Measurements from ENCODE around the gene UBASH3B. TPM values are rescaled to one million over a fixed set of nuclear protein-coding genes. Genes with fewer than 3 reads are reported as not detected.

The UBASH3B gene
- total RNA-seq, 2 donors from 2014 or later: 7.0 to 10.6 TPM

DNA sequence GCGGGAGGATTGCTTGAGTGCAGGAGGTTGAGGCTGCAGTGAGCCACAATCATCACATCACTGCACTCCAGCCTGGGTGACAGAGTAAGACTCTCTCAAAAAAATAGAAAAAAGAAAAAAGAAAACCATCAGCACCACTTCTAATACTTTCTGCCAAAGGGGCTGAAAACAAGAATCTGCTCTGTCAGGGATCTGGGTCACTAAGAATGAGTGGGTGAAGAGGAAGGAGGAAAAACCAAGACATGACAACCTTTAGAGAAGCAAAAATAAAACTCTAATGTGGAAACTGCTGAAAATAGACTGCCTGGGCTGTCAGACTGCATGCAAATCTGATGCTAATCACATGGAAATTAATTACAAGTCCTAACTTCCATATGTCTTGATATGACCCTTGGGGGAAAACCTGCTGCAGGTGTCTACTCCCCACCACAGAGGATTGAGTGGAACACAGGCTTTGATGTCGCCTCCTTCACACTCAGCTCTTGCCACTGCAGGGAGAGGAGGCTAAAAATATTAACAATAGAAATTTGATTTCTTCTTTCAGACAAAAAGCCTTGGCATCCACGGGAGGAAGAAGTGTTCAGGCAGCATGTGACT is 120.3 kb downstream of the UBASH3B start:
- H3K27ac Mint-ChIP-seq: no peak overlapping the region

DNA sequence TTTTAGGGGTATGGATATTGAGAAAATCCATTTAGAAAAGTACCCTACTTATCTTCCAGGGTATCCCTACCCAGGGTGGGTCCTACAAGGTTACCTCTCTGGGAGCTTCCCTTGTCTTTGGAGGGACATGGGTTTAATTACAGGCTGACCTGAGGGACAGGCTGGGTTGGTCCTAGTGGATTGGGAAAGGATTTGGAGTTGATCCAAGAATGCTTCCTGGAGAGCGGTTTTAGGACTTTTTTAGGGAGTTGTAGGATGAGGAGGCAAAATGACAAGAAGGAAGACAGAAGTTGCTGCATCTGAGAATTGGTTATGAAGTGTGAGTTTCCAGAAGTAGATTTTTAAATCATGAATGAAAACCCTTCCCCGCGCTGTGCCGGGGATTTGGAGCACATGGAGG is 121.0 kb downstream of the UBASH3B start:
- Mint-ChIP-seq H3K4me1 (peaks cover 13% of the 10 kb centered on the region), H3K4me3 (no peak overlapping the region), H3K27ac (no peak overlapping the region), H3K27me3 (no peaks in the 10 kb centered on the region), H3K9me3 (no peaks in the 10 kb centered on the region), H3K36me3 (ENCODE audit: low read depth) (peaks cover 37% of the 10 kb centered on the region)
- ATAC-seq (replicated peaks): no peak

More for the DNA sequence above, 120.3 kb downstream of the UBASH3B start:
- Mint-ChIP-seq H3K27me3 (no peaks in the 10 kb centered on the region), H3K4me1 (peaks cover 13% of the 10 kb centered on the region), H3K9me3 (no peaks in the 10 kb centered on the region), H3K4me3 (no peak overlapping the region), H3K36me3 (ENCODE audit: low read depth) (peaks cover 32% of the 10 kb centered on the region)
- peak; percentile 67 for ATAC-seq (replicated peaks)

DNA sequence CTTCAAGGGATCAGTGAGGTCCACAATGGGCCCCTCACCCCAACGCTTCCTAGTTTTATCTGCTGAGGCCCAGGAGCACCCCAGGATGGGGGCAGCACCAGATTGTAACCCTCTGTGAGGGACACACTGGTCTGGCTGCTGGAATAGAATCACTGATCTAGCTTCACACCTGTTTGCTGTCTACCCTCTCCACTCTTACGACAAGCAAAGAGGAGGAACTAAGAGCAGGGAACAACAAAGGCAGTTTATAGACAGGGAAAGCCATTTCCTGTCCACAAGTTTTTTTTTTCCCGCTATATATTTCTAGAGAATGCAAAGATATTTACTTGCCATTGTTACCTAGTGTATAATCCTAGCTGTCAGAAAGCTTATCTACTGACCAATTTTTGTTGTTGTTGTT is 121.8 kb downstream of the UBASH3B start:
- H3K9me3 Mint-ChIP-seq: no peaks in the 10 kb centered on the region
- ATAC-seq (replicated peaks): no peak
- no peak overlapping the region for H3K27ac Mint-ChIP-seq
- H3K36me3 Mint-ChIP-seq (ENCODE audit: low read depth): peaks cover 41% of the 10 kb centered on the region
- H3K27me3 Mint-ChIP-seq: no peaks in the 10 kb centered on the region
- H3K4me3 Mint-ChIP-seq: no peak overlapping the region
- peaks cover 13% of the 10 kb centered on the region for H3K4me1 Mint-ChIP-seq

DNA sequence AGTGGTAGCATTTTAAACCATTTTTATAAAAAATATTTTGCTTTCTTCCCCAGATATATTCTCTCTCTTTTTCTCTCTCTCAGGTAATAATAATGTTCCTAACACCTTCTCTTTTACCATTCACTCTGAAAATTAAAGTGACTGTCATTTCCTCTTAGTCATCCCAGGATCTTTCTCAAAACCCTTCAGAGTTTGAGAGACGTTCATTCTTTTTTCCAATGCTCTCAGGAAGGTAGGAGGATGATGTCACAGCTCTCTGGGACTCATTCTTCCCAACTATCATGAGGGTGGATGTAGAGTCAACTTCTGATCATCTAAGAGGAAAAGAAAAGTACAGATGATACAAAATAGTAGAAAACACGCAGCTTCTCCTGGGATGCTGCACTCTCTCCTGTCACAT is 122.6 kb downstream of the UBASH3B start:
- H3K9me3 Mint-ChIP-seq: no peaks in the 10 kb centered on the region
- H3K36me3 Mint-ChIP-seq (ENCODE audit: low read depth): peaks cover 49% of the 10 kb centered on the region
- peak overlapping the region; percentile 9 for H3K27ac Mint-ChIP-seq
- no peaks in the 10 kb centered on the region for H3K27me3 Mint-ChIP-seq
- H3K4me3 Mint-ChIP-seq: peak overlapping the region; percentile 5
- peaks cover 13% of the 10 kb centered on the region for H3K4me1 Mint-ChIP-seq
- peak; percentile 78 for ATAC-seq (replicated peaks)

DNA sequence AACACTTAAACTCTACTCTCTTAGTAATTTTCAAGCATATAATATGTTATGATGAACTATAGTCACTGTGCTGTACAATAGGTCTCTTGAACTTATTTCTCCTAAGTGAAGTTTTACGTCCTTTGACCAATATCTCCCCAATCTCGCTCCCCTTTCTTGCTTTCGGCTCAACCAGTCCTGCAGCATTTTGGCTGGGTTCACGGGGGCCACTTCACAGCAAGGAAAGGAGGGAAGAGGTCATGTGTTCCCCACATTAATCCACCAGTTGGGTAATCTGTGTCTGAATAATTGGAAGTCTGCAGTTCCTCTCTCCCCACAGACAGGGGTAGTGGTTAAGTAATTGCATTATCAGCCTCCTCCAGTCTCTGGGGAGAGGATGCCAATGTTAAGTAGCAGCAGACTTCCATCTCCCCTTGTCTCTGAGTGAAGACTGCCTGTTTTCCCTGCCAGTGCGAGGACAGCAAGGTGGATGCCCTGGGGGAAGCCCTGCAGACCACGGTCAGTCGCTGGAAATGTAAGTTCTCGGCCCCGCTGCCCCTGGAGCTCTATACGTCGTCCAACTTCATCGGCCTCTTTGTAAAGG is 123.6 kb downstream of the UBASH3B start:
- H3K9me3 Mint-ChIP-seq: no peaks in the 10 kb centered on the region
- H3K27me3 Mint-ChIP-seq: no peaks in the 10 kb centered on the region
- H3K4me1 Mint-ChIP-seq: peaks cover 13% of the 10 kb centered on the region
- peaks cover 59% of the 10 kb centered on the region for H3K36me3 Mint-ChIP-seq (ENCODE audit: low read depth)
- H3K4me3 Mint-ChIP-seq: no peak overlapping the region
- no peak overlapping the region for H3K27ac Mint-ChIP-seq
- ATAC-seq (replicated peaks): no peak

DNA sequence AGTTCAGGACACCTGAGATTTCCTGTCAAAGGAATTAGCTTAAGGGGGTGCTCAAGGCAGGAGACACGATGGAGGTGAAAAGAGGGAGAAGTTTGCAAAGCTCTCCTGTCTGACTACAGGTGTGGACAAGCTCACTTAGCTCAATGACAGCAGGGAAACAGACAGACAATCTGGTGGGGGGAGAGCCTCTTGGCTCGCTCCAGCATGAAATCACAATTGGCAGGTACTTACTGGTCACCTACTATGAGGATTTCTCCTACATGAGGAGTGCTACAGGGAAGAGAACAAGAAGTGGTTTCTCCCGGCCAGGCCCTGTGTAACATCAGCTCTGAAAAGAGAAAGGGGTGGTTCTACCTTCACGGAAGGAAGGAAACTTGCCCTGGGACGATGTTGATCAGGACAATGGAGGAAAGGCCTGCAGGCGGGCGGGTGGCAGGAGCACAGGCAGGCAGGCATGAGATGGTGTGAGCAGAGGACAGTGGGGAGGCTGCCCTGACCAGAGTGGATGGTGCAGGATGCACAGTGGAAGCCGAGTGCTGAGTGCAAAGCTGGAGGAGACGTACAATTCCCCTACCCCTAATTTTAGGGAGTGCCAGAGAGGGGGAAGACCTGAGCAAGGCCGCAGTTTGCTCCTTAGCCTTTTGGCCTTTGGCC is 124.9 kb downstream of the UBASH3B start:
- Mint-ChIP-seq H3K4me3 (no peak overlapping the region), H3K27ac (no peak overlapping the region), H3K9me3 (no peaks in the 10 kb centered on the region), H3K4me1 (peaks cover 12% of the 10 kb centered on the region), H3K27me3 (no peaks in the 10 kb centered on the region), H3K36me3 (ENCODE audit: low read depth) (peaks cover 71% of the 10 kb centered on the region)
- no peak for ATAC-seq (replicated peaks)

DNA sequence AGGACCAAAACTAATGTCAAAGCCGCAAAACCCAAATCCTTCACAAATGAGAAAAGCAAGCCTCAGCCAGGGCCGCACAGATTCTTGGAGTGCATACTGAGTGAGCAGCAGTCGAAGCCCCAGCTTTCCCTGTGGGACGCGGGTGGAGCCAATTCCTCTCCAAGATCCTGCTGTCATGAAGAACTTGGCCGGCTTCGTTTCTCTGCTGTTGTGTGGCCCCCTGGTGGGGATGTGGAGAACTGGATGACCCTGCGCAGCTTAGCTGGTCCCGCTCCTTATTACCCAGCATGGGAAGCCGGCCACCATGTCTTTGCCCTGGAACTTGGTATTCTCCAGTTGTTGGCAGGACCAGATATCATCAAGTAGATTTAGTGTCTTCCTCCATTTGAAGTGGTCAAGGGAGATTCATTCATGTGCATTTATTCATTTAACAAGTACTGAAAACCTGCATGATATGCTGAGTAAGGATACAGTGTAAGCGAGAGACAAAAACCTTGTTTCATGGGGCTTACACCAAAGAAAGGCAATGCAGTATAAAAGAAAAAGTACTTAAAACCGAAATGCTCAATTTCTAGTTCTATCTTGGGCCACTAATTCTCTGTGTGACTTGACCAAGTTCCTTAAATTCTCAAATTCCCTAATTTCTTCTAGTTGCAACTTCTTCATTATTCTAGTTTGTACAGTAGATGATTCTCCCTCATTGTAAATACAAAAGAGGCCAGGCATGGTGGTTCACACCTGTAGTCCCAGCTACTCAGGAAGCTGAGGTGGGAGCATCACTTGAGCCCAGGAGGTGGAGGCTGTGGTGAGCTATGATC is 126.1 kb downstream of the UBASH3B start:
- no peaks in the 10 kb centered on the region for H3K9me3 Mint-ChIP-seq
- H3K36me3 Mint-ChIP-seq (ENCODE audit: low read depth): peaks cover 67% of the 10 kb centered on the region
- peak; percentile 73 for ATAC-seq (replicated peaks)

DNA sequence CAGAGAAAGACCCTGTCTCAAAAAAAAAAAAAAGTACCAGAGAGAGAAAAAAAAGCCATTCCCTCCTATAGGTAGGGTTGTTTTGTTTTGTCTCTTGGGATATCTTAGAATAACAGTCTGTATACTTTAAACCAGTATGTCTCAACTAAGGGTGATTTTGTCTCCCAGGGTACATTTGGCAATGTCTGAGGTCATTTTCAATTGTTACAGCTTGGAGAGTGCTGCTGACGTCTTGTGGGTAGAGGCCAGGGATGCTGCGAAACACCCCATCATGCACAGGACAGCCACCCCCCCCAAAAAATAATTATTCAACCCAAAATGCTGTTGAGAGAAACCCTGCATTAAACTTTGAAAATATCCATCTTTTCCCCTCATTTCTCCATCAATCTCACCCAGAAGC is 126.7 kb downstream of the UBASH3B start:
- H3K4me1 Mint-ChIP-seq: peaks cover 6% of the 10 kb centered on the region
- ATAC-seq (replicated peaks): no peak

More for the DNA sequence above, 126.1 kb downstream of the UBASH3B start:
- Mint-ChIP-seq H3K4me1 (peaks cover 6% of the 10 kb centered on the region), H3K4me3 (no peak overlapping the region), H3K27me3 (no peaks in the 10 kb centered on the region), H3K27ac (no peak overlapping the region)

DNA sequence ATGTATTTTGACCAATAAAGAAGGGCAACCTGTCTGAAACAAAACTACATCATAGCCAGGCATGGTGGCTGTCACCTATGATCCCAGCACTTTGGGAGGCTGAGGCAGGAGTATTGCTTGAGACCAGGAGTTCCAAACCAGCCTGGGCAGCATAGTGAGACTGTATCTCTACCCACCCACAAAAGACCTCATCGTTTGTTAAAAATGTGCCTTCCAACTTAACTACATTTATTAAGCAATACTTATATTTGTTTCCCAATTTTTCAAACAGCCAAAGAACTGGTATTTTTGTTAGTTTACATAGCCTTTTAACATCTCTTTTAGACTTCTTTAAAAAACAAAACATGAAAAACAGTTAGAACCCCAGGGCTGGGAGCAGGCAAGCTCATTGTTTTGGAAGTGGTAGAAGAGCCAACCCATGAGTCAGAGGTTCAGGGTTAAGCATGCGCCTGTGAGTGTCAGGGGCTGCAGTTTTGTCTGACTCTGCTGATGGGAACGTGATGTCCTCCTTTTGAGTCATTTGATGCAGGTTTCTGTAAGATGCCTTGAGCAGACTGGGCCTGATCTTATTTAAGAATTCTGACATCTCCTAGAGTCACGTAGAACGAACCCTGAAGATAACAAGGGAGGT is 128.9 kb downstream of the UBASH3B start:
- Mint-ChIP-seq H3K36me3 (ENCODE audit: low read depth) (peaks cover 46% of the 10 kb centered on the region), H3K9me3 (no peaks in the 10 kb centered on the region), H3K27me3 (no peaks in the 10 kb centered on the region), H3K4me3 (no peak overlapping the region), H3K4me1 (no peaks in the 10 kb centered on the region), H3K27ac (no peak overlapping the region)
- no peak for ATAC-seq (replicated peaks)

More for the DNA sequence above, 126.7 kb downstream of the UBASH3B start:
- H3K9me3 Mint-ChIP-seq: no peaks in the 10 kb centered on the region
- peaks cover 61% of the 10 kb centered on the region for H3K36me3 Mint-ChIP-seq (ENCODE audit: low read depth)
- H3K4me3 Mint-ChIP-seq: no peak overlapping the region
- no peaks in the 10 kb centered on the region for H3K27me3 Mint-ChIP-seq
- no peak overlapping the region for H3K27ac Mint-ChIP-seq

DNA sequence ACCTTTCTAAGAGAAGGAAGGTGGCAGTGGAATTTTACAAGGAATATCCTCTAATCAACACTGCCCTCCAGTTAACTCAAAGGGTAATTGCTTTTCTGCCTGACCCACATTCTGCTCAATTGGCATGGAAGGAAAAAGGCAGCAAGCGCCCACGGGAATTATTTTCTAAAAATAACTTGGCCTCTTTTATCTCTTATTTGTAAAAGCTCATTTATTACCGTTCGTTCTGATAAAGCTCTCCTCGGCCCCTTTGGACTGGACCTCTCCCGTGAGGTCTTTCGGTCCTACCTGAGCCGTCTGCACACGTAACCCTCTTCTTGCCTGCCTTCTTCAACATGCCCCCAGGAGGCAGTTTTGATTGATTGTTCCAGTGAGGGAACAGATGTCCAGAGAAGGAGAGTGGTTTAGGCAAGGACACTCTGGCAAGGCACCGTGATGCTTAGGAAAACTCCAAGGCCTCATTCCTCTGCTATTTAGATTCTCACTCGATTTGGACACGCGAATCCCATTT is 129.6 kb downstream of the UBASH3B start:
- ATAC-seq (replicated peaks): no peak
- H3K4me1 Mint-ChIP-seq: no peaks in the 10 kb centered on the region
- no peaks in the 10 kb centered on the region for H3K27me3 Mint-ChIP-seq
- no peaks in the 10 kb centered on the region for H3K9me3 Mint-ChIP-seq
- peaks cover 44% of the 10 kb centered on the region for H3K36me3 Mint-ChIP-seq (ENCODE audit: low read depth)
- no peak overlapping the region for H3K4me3 Mint-ChIP-seq
- H3K27ac Mint-ChIP-seq: no peak overlapping the region

DNA sequence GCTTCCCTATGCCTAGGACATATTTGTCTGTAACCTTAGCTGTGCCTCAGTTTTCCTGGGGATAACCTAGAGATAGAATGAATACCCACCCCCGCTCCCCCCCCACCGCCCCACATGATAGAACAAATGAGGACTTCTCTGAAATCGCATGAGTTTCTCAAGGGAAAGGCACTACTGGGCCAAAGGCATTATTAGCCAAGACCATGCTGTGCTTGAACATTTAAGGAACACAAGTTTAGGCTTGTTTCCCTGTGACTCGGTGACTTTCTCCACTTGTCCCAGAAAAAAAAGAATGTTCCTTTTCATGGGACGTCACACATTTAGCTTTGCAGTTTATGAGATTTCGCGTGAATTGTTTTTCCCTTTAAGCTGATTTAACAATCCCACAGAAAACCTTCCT is 131.4 kb downstream of the UBASH3B start:
- H3K9me3 Mint-ChIP-seq: no peaks in the 10 kb centered on the region

DNA sequence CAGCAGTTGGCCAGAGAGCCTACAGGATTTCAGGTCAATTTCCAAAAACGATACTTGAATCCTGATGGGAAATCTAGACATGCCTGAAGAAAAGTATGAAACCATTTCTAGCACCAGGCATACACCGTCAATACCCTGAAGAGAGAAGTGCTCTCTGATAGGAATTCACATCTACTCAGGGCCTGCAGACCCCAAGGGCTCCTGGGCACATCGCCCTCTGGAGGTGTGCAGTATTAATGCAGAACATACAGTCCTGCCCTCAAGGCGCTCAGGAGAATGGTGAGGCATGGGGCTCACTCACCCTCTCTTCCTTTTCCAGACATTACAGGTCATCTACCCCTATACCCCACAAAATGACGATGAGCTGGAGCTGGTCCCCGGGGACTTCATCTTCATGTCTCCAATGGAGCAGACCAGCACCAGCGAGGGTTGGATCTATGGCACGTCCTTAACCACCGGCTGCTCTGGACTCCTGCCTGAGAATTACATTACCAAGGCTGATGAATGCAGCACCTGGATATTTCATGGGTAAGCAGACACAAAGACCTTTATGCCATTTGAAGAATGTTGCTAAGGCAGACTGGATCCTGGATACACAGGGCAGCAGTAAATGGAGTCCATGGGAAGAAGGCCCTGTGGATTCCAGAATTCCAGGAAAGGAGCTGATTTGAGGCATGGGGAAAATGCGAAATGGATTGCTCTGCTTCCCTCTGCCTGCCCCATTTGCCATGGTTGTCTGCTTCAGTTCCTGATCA is 133.4 kb downstream of the UBASH3B start:
- Mint-ChIP-seq H3K4me3 (no peak overlapping the region), H3K36me3 (ENCODE audit: low read depth) (peaks cover 36% of the 10 kb centered on the region), H3K4me1 (no peaks in the 10 kb centered on the region), H3K27me3 (no peaks in the 10 kb centered on the region), H3K9me3 (no peaks in the 10 kb centered on the region), H3K27ac (no peak overlapping the region)
- ATAC-seq (replicated peaks): no peak

More for the DNA sequence above, 131.4 kb downstream of the UBASH3B start:
- Mint-ChIP-seq H3K27me3 (no peaks in the 10 kb centered on the region), H3K27ac (no peak overlapping the region), H3K4me1 (no peaks in the 10 kb centered on the region), H3K4me3 (no peak overlapping the region), H3K36me3 (ENCODE audit: low read depth) (peaks cover 49% of the 10 kb centered on the region)
- ATAC-seq (replicated peaks): no peak

DNA sequence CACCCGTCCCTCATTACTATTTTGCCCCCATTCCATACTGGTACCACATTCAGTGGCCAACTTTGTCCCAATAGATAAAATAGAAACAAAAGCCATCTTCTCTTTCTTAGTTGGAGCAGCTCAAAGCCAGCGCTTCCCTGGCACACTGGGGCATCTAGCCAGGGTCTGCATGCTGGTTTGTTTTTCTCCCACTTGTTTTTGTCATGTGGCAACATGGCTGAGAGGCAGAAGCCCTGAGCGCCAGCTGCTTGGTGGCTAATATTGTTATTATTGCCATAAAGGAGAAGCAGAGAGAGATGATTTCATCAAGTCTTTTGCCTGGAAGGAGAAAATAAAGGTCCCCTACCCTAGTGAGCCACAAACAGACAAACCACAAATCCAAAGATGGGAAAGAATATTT is 134.4 kb downstream of the UBASH3B start:
- no peak overlapping the region for H3K27ac Mint-ChIP-seq
- H3K36me3 Mint-ChIP-seq (ENCODE audit: low read depth): peaks cover 32% of the 10 kb centered on the region
- no peak overlapping the region for H3K4me3 Mint-ChIP-seq
- H3K9me3 Mint-ChIP-seq: no peaks in the 10 kb centered on the region
- no peaks in the 10 kb centered on the region for H3K4me1 Mint-ChIP-seq
- H3K27me3 Mint-ChIP-seq: no peaks in the 10 kb centered on the region
- no peak for ATAC-seq (replicated peaks)

Measured in activated T-helper 17 cell treated with anti-CD3 and anti-CD28 coated beads, Interleukin-2, amount 50 U/mL, for 72 hours (primary cell).